ENCODE results near the gene TLDC2. TPM values are rescaled to one million over a fixed set of nuclear protein-coding genes. Genes with fewer than 3 reads are reported as not detected.

The TLDC2 gene
- total and polyA plus RNA-seq, 2 experiments from 2014 or later = 0.24 to 0.32 TPM

DNA sequence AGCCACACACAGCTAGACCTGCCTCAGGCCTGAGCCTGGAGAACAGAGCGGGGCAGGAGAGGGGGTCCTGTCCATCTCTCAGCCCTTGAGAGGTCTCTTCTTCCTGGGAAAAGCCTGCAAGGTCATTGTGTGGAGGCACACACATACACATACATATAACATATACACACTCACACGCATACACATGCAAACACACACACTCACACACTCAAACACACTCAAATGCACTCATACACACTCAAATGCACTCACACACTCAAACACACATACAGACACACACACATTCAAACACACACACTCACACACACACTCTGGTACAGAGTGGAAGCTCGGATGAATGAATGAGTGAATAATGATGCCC is 515 bp downstream of the TLDC2 start:
- Histone ChIP-seq H3K4me3 (no peak overlapping the region), H3K9me3 (ENCODE audit: low read depth) (no peaks in the 10 kb centered on the region), H3K4me2 (ENCODE audit: unreplicated experiment) (no peak overlapping the region), H3K9ac (no peak overlapping the region), H3K4me1 (ENCODE audit: insufficient read depth) (no peaks in the 10 kb centered on the region), H3F3A (ENCODE audit: insufficient read depth) (no peaks in the 10 kb centered on the region), H3K27me3 (replicated peaks; ENCODE audit: insufficient read depth) (no peaks in the 10 kb centered on the region), H3K79me2 (ENCODE audit: insufficient read depth) (no peaks in the 10 kb centered on the region), H3K27ac (no peak overlapping the region), H2AFZ (no peak overlapping the region), H3K9me2 (ENCODE audit: insufficient read depth) (no peaks in the 10 kb centered on the region), H3K36me3 (ENCODE audit: low read depth) (no peaks in the 10 kb centered on the region), H4K20me1 (ENCODE audit: insufficient read depth) (no peaks in the 10 kb centered on the region)
- TF ChIP-seq EZH2 (IDR thresholded peaks at IDR 0.05; ENCODE audit: insufficient read depth, poor library complexity, severe bottlenecking) (no peak), EZH2phosphoT487 (IDR thresholded peaks at IDR 0.05; ENCODE audit: insufficient read depth, low read depth) (no peak)
- no peak for DNase-seq
- 80 to 95% methylated on average over 3 of the region's 3 CpGs for WGBS, 2 experiments (ENCODE audit: low coverage in 1 of 2, low lambda C conversion rate in 2 of 2, missing lambda C conversion rate in 2 of 2)
- in situ Hi-C loops (cut with MboI) = no loop called here

DNA sequence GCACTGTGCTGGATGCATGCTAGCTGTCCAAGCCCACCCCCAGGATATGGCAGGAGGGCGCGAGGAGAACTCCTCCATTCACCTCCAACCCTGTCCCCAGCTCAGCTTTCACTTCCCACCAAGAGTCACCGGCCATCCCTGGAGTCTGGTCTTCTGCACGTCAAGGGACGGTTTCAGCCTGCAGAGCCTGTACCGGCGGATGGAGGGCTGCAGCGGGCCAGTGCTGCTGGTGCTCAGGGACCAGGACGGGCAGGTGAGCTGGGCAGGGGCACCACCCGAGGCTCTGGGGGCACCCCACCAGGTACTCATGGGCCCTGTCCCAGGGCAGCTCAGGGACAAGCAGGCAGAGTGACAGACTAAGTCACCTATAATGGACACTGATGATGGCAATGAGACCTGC is 3.0 kb downstream of the TLDC2 start:
- no peak for DNase-seq
- Histone ChIP-seq H3K4me2 (ENCODE audit: unreplicated experiment) (no peak overlapping the region), H3K9ac (no peak overlapping the region), H2AFZ (no peak overlapping the region), H3F3A (ENCODE audit: insufficient read depth) (no peaks in the 10 kb centered on the region), H3K27me3 (replicated peaks; ENCODE audit: insufficient read depth) (no peaks in the 10 kb centered on the region), H4K20me1 (ENCODE audit: insufficient read depth) (no peaks in the 10 kb centered on the region), H3K4me3 (no peak overlapping the region), H3K9me2 (ENCODE audit: insufficient read depth) (no peaks in the 10 kb centered on the region), H3K4me1 (ENCODE audit: insufficient read depth) (no peaks in the 10 kb centered on the region), H3K9me3 (ENCODE audit: low read depth) (no peaks in the 10 kb centered on the region), H3K27ac (no peak overlapping the region), H3K79me2 (ENCODE audit: insufficient read depth) (no peaks in the 10 kb centered on the region), H3K36me3 (ENCODE audit: low read depth) (no peaks in the 10 kb centered on the region)
- no peak for TF ChIP-seq EZH2phosphoT487 (IDR thresholded peaks at IDR 0.05; ENCODE audit: insufficient read depth, low read depth)
- no peak for TF ChIP-seq EZH2 (IDR thresholded peaks at IDR 0.05; ENCODE audit: insufficient read depth, poor library complexity, severe bottlenecking)
- 79 to 86% methylated on average over 10 of the region's 10 CpGs for WGBS, 2 experiments (ENCODE audit: low coverage in 1 of 2, low lambda C conversion rate in 2 of 2, missing lambda C conversion rate in 2 of 2)
- in situ Hi-C loops (cut with MboI) = no loop called here

DNA sequence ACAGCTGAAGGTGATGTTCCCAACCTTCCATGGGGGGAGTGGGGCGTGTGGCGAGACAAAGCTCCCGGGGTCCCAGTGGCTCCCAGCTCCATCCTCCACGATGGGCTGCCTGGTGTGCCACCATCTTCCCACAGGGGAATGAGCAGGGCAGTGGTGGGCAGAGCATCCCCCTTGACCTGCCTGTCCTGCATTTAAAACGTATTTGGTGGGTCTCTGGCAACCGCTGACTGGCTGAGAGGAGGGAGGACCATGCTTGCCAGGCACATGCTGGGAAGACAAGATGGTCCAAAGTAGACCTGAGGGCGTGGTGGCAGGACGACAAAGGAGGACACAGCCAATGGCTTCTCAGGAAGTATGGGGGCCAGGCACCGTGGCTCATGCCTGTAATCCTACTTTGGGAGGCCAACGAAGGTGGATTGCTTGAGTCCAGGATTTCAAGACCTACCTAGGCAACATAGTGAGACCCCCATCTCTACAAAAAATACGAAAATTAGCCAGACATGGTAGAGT is 4.9 kb downstream of the TLDC2 start:
- no peak overlapping the region for H2AFZ ChIP-seq

DNA sequence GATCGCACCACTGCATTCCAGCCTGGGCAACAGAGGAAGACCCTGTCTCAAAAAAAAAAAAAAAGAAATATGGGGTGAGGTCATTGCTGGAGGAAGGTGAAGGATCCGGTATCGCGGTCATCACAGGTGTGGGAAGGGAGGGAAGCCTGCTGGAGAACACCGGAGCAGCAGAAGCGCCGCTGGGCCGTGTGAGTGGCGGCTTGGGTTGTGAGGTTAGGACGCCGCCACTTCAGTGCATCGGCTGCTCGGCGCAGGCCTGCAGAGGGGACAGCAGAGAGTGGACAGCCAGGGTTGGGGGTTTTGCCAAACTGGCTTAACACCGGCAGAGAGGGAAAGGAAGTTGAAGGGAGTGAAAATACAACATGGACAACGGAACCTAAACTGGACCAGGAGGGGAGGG is 5.4 kb downstream of the TLDC2 start:
- no peak overlapping the region for H3K27ac ChIP-seq
- WGBS, 2 experiments (ENCODE audit: low coverage in 1 of 2, low lambda C conversion rate in 2 of 2, missing lambda C conversion rate in 2 of 2) = 88 to 97% methylated on average over 16 of the region's 16 CpGs

More for the DNA sequence above, 4.9 kb downstream of the TLDC2 start:
- Histone ChIP-seq H3K9me3 (ENCODE audit: low read depth) (no peaks in the 10 kb centered on the region), H3F3A (ENCODE audit: insufficient read depth) (no peaks in the 10 kb centered on the region), H3K9ac (no peak overlapping the region), H4K20me1 (ENCODE audit: insufficient read depth) (no peaks in the 10 kb centered on the region), H3K79me2 (ENCODE audit: insufficient read depth) (no peaks in the 10 kb centered on the region), H3K4me2 (ENCODE audit: unreplicated experiment) (no peak overlapping the region), H3K27me3 (replicated peaks; ENCODE audit: insufficient read depth) (no peaks in the 10 kb centered on the region), H3K27ac (no peak overlapping the region), H3K9me2 (ENCODE audit: insufficient read depth) (no peaks in the 10 kb centered on the region), H3K4me3 (no peak overlapping the region), H3K36me3 (ENCODE audit: low read depth) (no peaks in the 10 kb centered on the region), H3K4me1 (ENCODE audit: insufficient read depth) (no peaks in the 10 kb centered on the region)
- 66 to 71% methylated on average over 11 of the region's 11 CpGs for WGBS, 2 experiments (ENCODE audit: low coverage in 1 of 2, low lambda C conversion rate in 2 of 2, missing lambda C conversion rate in 2 of 2)
- in situ Hi-C loops (cut with MboI) = no loop called here
- no peak for TF ChIP-seq EZH2phosphoT487 (IDR thresholded peaks at IDR 0.05; ENCODE audit: insufficient read depth, low read depth)
- TF ChIP-seq EZH2 (IDR thresholded peaks at IDR 0.05; ENCODE audit: insufficient read depth, poor library complexity, severe bottlenecking) = no peak
- no peak for DNase-seq

DNA sequence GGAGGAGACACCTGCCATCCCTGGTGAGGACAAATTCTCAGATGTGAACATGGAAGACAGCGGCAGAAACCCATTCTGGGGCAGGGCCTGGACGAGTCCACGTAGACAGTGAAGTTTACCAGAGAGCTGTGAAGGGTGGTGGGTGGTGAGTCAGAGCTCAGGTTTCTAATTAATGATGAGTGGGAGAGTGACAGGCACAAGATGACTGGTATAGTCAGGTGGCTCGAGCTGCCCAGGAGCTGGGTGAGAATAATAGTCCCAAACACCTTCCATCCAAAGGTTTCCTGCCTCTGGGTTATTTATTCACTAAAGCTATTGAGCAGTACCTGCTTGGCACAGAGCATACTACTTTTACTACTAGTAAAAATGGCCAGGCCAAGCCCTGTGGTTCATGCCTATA is 6.0 kb downstream of the TLDC2 start:
- in situ Hi-C loops (cut with MboI) = no loop called here
- 71 to 77% methylated on average over 4 of the region's 4 CpGs for WGBS, 2 experiments (ENCODE audit: low coverage in 1 of 2, low lambda C conversion rate in 2 of 2, missing lambda C conversion rate in 2 of 2)
- H4K20me1 ChIP-seq (ENCODE audit: insufficient read depth) = no peaks in the 10 kb centered on the region
- H3K27me3 ChIP-seq (replicated peaks; ENCODE audit: insufficient read depth) = no peaks in the 10 kb centered on the region
- no peaks in the 10 kb centered on the region for H3K9me2 ChIP-seq (ENCODE audit: insufficient read depth)
- H3K79me2 ChIP-seq (ENCODE audit: insufficient read depth) = no peaks in the 10 kb centered on the region
- H3K9ac ChIP-seq = no peak overlapping the region
- TF ChIP-seq EZH2phosphoT487 (IDR thresholded peaks at IDR 0.05; ENCODE audit: insufficient read depth, low read depth) (no peak), EZH2 (IDR thresholded peaks at IDR 0.05; ENCODE audit: insufficient read depth, poor library complexity, severe bottlenecking) (no peak)
- no peaks in the 10 kb centered on the region for H3F3A ChIP-seq (ENCODE audit: insufficient read depth)
- H3K4me3 ChIP-seq = no peak overlapping the region
- H3K4me2 ChIP-seq (ENCODE audit: unreplicated experiment) = no peak overlapping the region
- H3K9me3 ChIP-seq (ENCODE audit: low read depth) = no peaks in the 10 kb centered on the region
- no peak overlapping the region for H2AFZ ChIP-seq
- no peak overlapping the region for H3K27ac ChIP-seq
- no peak for DNase-seq
- H3K36me3 ChIP-seq (ENCODE audit: low read depth) = no peaks in the 10 kb centered on the region
- no peaks in the 10 kb centered on the region for H3K4me1 ChIP-seq (ENCODE audit: insufficient read depth)

More for the DNA sequence above, 5.4 kb downstream of the TLDC2 start:
- DNase-seq = no peak
- no peaks in the 10 kb centered on the region for H4K20me1 ChIP-seq (ENCODE audit: insufficient read depth)
- TF ChIP-seq EZH2phosphoT487 (IDR thresholded peaks at IDR 0.05; ENCODE audit: insufficient read depth, low read depth) = no peak
- no peak for TF ChIP-seq EZH2 (IDR thresholded peaks at IDR 0.05; ENCODE audit: insufficient read depth, poor library complexity, severe bottlenecking)
- in situ Hi-C loops (cut with MboI) = no loop called here
- no peak overlapping the region for H3K9ac ChIP-seq
- no peaks in the 10 kb centered on the region for H3K9me2 ChIP-seq (ENCODE audit: insufficient read depth)
- no peaks in the 10 kb centered on the region for H3F3A ChIP-seq (ENCODE audit: insufficient read depth)
- H3K36me3 ChIP-seq (ENCODE audit: low read depth) = no peaks in the 10 kb centered on the region
- no peaks in the 10 kb centered on the region for H3K27me3 ChIP-seq (replicated peaks; ENCODE audit: insufficient read depth)
- H2AFZ ChIP-seq = no peak overlapping the region
- no peaks in the 10 kb centered on the region for H3K4me1 ChIP-seq (ENCODE audit: insufficient read depth)
- H3K9me3 ChIP-seq (ENCODE audit: low read depth) = no peaks in the 10 kb centered on the region
- H3K4me3 ChIP-seq = no peak overlapping the region
- no peaks in the 10 kb centered on the region for H3K79me2 ChIP-seq (ENCODE audit: insufficient read depth)
- no peak overlapping the region for H3K4me2 ChIP-seq (ENCODE audit: unreplicated experiment)

All from GM23248 (cell line).